Endothelial cell of umbilical vein (primary cell): ENCODE data around the gene PFAS. TPM values are rescaled to one million over a fixed set of nuclear protein-coding genes. Genes with fewer than 3 reads are reported as not detected.

ENCODE experiments used
- BruUV-seq: library from RNA; stranded (reverse); fragments of 400-500 nt; replicated peaks from 2 replicates; lab custom pipeline; 2021; lab: Mats Ljungman, UMichigan
- CTCF ChIA-PET: fragments of 300-600, 350-600 bp; sonication (Branson Sonifier 250); formaldehyde crosslinking; loops from one replicate; lab custom pipeline; 2021; ENCODE audit warnings: antibody characterized with exemption, inconsistent platforms; lab: Charles Lee
- POLR2A ChIA-PET: fragments of 300-600, 350-600 bp; sonication (Branson Sonifier 250); formaldehyde crosslinking; loops from one replicate; lab custom pipeline; 2021; ENCODE audit warnings: antibody characterized with exemption, inconsistent platforms; lab: Charles Lee
- DNase-seq: peaks from one replicate; pipeline ENCODE4 v3.0.0-alpha.2; 2011; ENCODE audit warnings: low read depth, low spot score
- FAIRE-seq: peaks from 2 replicates; lab custom pipeline; 2011; peaks lifted over from hg19 to GRCh38; lab: Jason Lieb, UNC
- H2AFZ ChIP-seq: 2 replicates; pipeline ENCODE4 v1.6.0; 2012; ENCODE audit warnings: low read depth, low read length, control low read depth, inconsistent platforms
- H3K27ac ChIP-seq: 2 replicates; pipeline ENCODE4 v1.5.1; 2011; ENCODE audit warnings: low read depth, mild to moderate bottlenecking, control low read depth, low read length, moderate library complexity; ENCODE audit not compliant: insufficient read depth
- H3K27me3 ChIP-seq, 2 experiments: 2 replicates each; pipeline versions ENCODE4 v1.6.0 to v1.6.1; 2011; ENCODE audit warnings: low read length in 2 of 2, mixed read lengths in 1 of 2; ENCODE audit not compliant: control insufficient read depth in 2 of 2, insufficient read depth in 2 of 2
- H3K36me3 ChIP-seq, 2 experiments: 2 replicates in 1 of 2; 3 replicates in 1 of 2; pipeline ENCODE4 v1.5.1; 2011; ENCODE audit warnings: low read length in 2 of 2, mild to moderate bottlenecking in 1 of 2, moderate library complexity in 1 of 2; ENCODE audit not compliant: control insufficient read depth in 2 of 2, insufficient read depth in 2 of 2; ENCODE audit errors: extremely low read depth in 1 of 2
- H3K4me1 ChIP-seq: 3 replicates; pipeline ENCODE4 v1.5.1; 2011; ENCODE audit warnings: mild to moderate bottlenecking, low read length; ENCODE audit not compliant: control insufficient read depth, insufficient read depth; ENCODE audit errors: extremely low read depth
- H3K4me2 ChIP-seq: 2 replicates; pipeline ENCODE4 v1.6.1; 2011; ENCODE audit warnings: low read length, control low read depth, mixed read lengths; ENCODE audit not compliant: insufficient read depth
- H3K4me3 ChIP-seq, 3 experiments: fragments of 200-600 bp in 1 of 3; sonication (generic), shearing (Covaris generic) in 1 of 3; replicated peaks in 1 of 3; 2 replicates each; pipeline ENCODE4 v1.5.1; 2011 to 2016; ENCODE audit warnings: control low read depth in 3 of 3, low read length in 3 of 3, mild to moderate bottlenecking in 2 of 3, inconsistent platforms in 1 of 3, low read depth in 1 of 3, moderate library complexity in 1 of 3; ENCODE audit not compliant: insufficient read depth in 1 of 3
- H3K79me2 ChIP-seq: 2 replicates; pipeline ENCODE4 v1.6.0; 2012; ENCODE audit warnings: low read length, inconsistent platforms; ENCODE audit not compliant: control insufficient read depth, insufficient read depth
- H3K9ac ChIP-seq: replicated peaks from 2 replicates; pipeline ENCODE3; 2011; ENCODE audit warnings: low read length, control low read depth; ENCODE audit not compliant: insufficient read depth; ENCODE audit errors: extremely low read depth
- H3K9me1 ChIP-seq: replicated peaks from 3 replicates; pipeline ENCODE4 v1.6.0; 2011; ENCODE audit warnings: mild to moderate bottlenecking, low read length; ENCODE audit not compliant: control insufficient read depth, insufficient read depth; ENCODE audit errors: extremely low read depth
- H3K9me3 ChIP-seq: replicated peaks from 2 replicates; pipeline ENCODE4 v1.5.1; 2012; ENCODE audit warnings: low read length, inconsistent platforms; ENCODE audit not compliant: control insufficient read depth, insufficient read depth
- H4K20me1 ChIP-seq: replicated peaks from 2 replicates; pipeline ENCODE3; 2011; ENCODE audit warnings: mild to moderate bottlenecking, low read length; ENCODE audit not compliant: control insufficient read depth, insufficient read depth; ENCODE audit errors: extremely low read depth
- EZH2 ChIP-seq: IDR thresholded peaks from 2 replicates; pipeline ENCODE4 v1.6.1; 2012; ENCODE audit warnings: borderline replicate concordance, low read depth, mild to moderate bottlenecking, moderate library complexity, low read length, inconsistent platforms; ENCODE audit not compliant: severe bottlenecking
- FOS ChIP-seq: IDR thresholded peaks from 2 replicates; pipeline ENCODE4 v1.6.1; 2011; ENCODE audit warnings: mild to moderate bottlenecking, low read length, moderate library complexity, borderline replicate concordance; ENCODE audit not compliant: insufficient read depth
- GATA2 ChIP-seq: IDR thresholded peaks from 2 replicates; pipeline ENCODE4 v1.7.0; 2011; ENCODE audit warnings: low read depth, mild to moderate bottlenecking, moderate library complexity, mixed read lengths, low read length; ENCODE audit not compliant: insufficient read length, insufficient read depth
- JUN ChIP-seq: IDR thresholded peaks from 2 replicates; pipeline ENCODE4 v1.6.1; 2011; ENCODE audit warnings: borderline replicate concordance, low read depth; ENCODE audit not compliant: insufficient read length, insufficient read depth
- MYC ChIP-seq: IDR thresholded peaks from one replicate; pipeline ENCODE4 v1.6.1; 2011; ENCODE audit warnings: mild to moderate bottlenecking, low read depth, low read length
- POLR2A ChIP-seq: IDR thresholded peaks from 2 replicates; pipeline ENCODE4 v1.6.1; 2012; ENCODE audit warnings: low read depth, mild to moderate bottlenecking, control low read depth, low read length
- POLR2AphosphoS5 ChIP-seq: IDR thresholded peaks from 2 replicates; pipeline ENCODE4 v1.6.1; 2012; ENCODE audit warnings: low read depth, mild to moderate bottlenecking, control low read depth, low read length, moderate library complexity; ENCODE audit not compliant: insufficient read depth
- dilution Hi-C: fragments of 300-500 bp; cut with MboI; formaldehyde crosslinking; loops from one replicate; pipeline ENCODE4 v1.15.0; 2019; ENCODE audit warnings: low sequenced_read_pairs; ENCODE audit not compliant: extremely low pct_ligation_motif_present
- intact Hi-C: fragments of 100-400 bp; cut with micrococcal nuclease; formaldehyde crosslinking; loops from one replicate; pipeline ENCODE4 v1.10.0; 2022
- polyA plus RNA-seq, 4 experiments: library from polyadenylated mRNA; depleted of rRNA in 3 of 4; stranded (reverse) in 3 of 4; unstranded in 1 of 4; fragments of >200 nt; gene quantifications; 2 replicates each; pipeline versions ENCODE4 v1.2.1 to v1.2.3, GENCODE V29; 2011 to 2012; ENCODE audit warnings: missing spikeins in 1 of 4
- total RNA-seq: library from RNA; stranded (reverse); gene quantifications from 2 replicates; pipeline ENCODE4 v1.2.3, GENCODE V29; 2021
- TF ChIP-seq, protein P1 (sequence below), 2 donors: IDR thresholded peaks; 1 replicate in 1 of 2; 2 replicates in 1 of 2; pipeline ENCODE4 v1.5.1; 2011; ENCODE audit warnings: low read length in 2 of 2, mild to moderate bottlenecking in 2 of 2, moderate library complexity in 2 of 2, control low read depth in 1 of 2, inconsistent platforms in 1 of 2, low read depth in 1 of 2; ENCODE audit not compliant: insufficient read depth in 1 of 2; ENCODE audit errors: extremely low read depth in 1 of 2
- TF ChIP-seq, protein P2 (sequence below): IDR thresholded peaks from 2 replicates; pipeline ENCODE4 v1.6.1; 2011; ENCODE audit not compliant: insufficient read depth, insufficient read length

Gene PFAS
- total and polyA plus RNA-seq, 2 donors (not counting 3 experiments of a cell fraction or from before 2014, with no cell fraction given) = 34.1 to 108 TPM

DNA sequence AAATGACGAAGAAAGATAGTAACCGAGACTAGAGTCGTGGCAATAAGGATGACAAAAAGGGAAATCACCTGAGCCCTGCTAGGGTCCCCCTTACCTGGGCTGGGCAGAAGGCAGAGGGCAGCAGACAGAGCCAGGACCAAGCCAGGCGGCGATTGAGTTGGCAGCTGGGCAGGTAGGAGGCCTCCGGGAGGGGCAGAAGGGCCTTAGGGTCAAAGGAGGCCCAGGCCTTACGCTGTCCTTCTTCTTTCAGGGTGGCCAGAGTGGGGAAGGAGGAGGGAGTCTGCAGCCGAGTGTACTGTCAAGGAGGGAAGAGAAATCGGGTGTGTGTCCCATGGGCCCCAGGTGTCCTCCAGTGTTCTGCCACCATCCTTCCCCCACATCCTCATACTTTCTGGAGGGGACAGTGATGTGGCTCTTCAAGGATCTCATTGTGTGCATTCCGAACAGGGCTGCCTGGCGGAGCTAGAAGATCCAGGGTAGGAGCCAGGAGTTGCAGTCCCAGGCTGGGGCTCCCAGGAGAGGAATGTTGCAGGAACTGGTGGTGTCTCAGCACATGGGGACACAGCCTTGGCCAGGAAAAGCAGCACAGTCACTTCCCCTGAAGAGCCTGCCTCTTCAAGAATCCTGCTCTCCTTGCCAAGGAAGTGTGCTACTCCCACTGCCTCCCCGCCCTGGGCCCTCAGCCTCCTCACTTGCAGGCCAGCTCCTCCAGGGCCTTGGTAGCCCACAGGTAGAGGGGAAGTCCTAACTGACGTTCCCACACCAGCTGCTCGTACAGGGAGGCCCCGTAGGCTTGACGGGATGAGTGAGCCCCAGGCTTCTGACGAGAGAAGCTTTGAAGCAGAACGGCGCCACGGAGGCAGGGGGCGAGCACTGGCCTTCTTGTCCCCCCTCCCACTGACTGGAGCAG is 14.5 kb upstream of the PFAS start:
- H3K36me3 ChIP-seq = peaks cover 11 to 56% of the 10 kb centered on the region in 2 experiments
- DNase-seq (no peak), FAIRE-seq (no peak)
- no peak for TF ChIP-seq JUN
- TF ChIP-seq POLR2A = no peak
- no TSS peak for BruUV-seq
- H3K9me3 ChIP-seq = no peaks in the 10 kb centered on the region
- H3K9me1 ChIP-seq = no peaks in the 10 kb centered on the region
- no peaks in the 10 kb centered on the region for H4K20me1 ChIP-seq
- H3K9ac ChIP-seq = no peak overlapping the region
- dilution Hi-C loops = loop anchor here (10.0 kb wide), 1 partner anchor 70 kb away; no protein-coding TSS in a partner anchor
- H3K79me2 ChIP-seq = no peaks in the 10 kb centered on the region
- no peak overlapping the region for H3K27ac ChIP-seq
- CTCF ChIA-PET = no interaction called here
- H2AFZ ChIP-seq = no peak overlapping the region
- POLR2A ChIA-PET = no interaction called here
- no peak overlapping the region for H3K4me2 ChIP-seq
- no peaks in the 10 kb centered on the region for H3K27me3 ChIP-seq
- no peak overlapping the region for H3K4me3 ChIP-seq
- H3K4me1 ChIP-seq = no peaks in the 10 kb centered on the region
- intact Hi-C loops = no loop called here

DNA sequence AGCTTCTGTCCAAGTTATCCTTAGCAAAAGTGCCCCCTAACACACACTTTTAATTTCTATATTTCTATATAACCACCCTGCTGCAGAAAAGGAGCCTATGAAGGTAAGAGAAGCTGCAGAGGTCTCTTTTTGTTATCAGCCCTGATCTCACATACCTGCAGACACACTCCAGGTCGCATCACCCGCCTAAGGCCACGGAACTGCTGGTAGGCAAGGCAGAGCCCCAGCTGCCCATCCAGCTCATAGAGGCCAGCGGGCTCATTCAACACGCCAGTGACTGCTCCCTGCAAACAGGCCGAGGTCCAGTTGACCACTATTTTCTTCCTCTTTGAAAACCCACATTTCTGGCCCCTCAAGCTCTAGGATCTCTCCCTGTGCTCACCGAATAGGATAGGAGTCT is 13.4 kb upstream of the PFAS start:
- ChIA-PET CTCF (no interaction called here), POLR2A (no interaction called here)
- BruUV-seq = no TSS peak

More for the DNA sequence above, 13.4 kb upstream of the PFAS start:
- Histone ChIP-seq H3K9me1 (no peaks in the 10 kb centered on the region), H2AFZ (no peak overlapping the region), H3K9me3 (no peaks in the 10 kb centered on the region), H3K27ac (no peak overlapping the region), H3K9ac (no peak overlapping the region), H3K27me3 (no peaks in the 10 kb centered on the region), H3K4me2 (no peak overlapping the region), H3K79me2 (no peaks in the 10 kb centered on the region), H3K36me3 (peaks cover 8 to 51% of the 10 kb centered on the region in 2 experiments), H3K4me3 (no peak overlapping the region), H3K4me1 (no peaks in the 10 kb centered on the region), H4K20me1 (no peaks in the 10 kb centered on the region)
- intact Hi-C loops = no loop called here
- no peak for FAIRE-seq
- no peak for DNase-seq
- dilution Hi-C loops = loop anchor here (10.0 kb wide), 1 partner anchor 69 kb away; no protein-coding TSS in a partner anchor
- TF ChIP-seq EZH2 = no peak
- TF ChIP-seq, protein P1, sequence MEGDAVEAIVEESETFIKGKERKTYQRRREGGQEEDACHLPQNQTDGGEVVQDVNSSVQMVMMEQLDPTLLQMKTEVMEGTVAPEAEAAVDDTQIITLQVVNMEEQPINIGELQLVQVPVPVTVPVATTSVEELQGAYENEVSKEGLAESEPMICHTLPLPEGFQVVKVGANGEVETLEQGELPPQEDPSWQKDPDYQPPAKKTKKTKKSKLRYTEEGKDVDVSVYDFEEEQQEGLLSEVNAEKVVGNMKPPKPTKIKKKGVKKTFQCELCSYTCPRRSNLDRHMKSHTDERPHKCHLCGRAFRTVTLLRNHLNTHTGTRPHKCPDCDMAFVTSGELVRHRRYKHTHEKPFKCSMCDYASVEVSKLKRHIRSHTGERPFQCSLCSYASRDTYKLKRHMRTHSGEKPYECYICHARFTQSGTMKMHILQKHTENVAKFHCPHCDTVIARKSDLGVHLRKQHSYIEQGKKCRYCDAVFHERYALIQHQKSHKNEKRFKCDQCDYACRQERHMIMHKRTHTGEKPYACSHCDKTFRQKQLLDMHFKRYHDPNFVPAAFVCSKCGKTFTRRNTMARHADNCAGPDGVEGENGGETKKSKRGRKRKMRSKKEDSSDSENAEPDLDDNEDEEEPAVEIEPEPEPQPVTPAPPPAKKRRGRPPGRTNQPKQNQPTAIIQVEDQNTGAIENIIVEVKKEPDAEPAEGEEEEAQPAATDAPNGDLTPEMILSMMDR (IDR thresholded peaks at IDR 0.05; ENCODE audit: extremely low read depth in 1 of 2, insufficient read depth in 1 of 2, low read depth in 1 of 2, low read length in 2 of 2) = no peak
- TF ChIP-seq MYC = no peak
- TF ChIP-seq POLR2A = no peak
- TF ChIP-seq, protein P2, sequence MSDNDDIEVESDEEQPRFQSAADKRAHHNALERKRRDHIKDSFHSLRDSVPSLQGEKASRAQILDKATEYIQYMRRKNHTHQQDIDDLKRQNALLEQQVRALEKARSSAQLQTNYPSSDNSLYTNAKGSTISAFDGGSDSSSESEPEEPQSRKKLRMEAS = no peak
- no peak for TF ChIP-seq JUN
- TF ChIP-seq GATA2 = no peak
- TF ChIP-seq POLR2AphosphoS5 = no peak
- TF ChIP-seq FOS = no peak
